ENCODE data around the gene NOXRED1.
"Not testable (repeated sequence)": the region's sequence is repeated elsewhere in the genome, so short reads cannot be mapped to it uniquely, and the experiment has no call there.

Gene NOXRED1

GRCh38 chr14:77439861-77440260, 16.5 kb upstream of the NOXRED1 start:
- Histone ChIP-seq H3K9me3 (ENCODE audit: control insufficient read depth, low read length) (no peaks in the 10 kb centered on the region), H3K4me1 (ENCODE audit: control insufficient read depth, insufficient read depth, low read length) (no peaks in the 10 kb centered on the region), H3K9ac (ENCODE audit: low read length) (no peak overlapping the region), H3K4me3 (ENCODE audit: low read length) (no peak overlapping the region), H3K27me3 (ENCODE audit: control insufficient read depth, insufficient read depth, low read length) (no peaks in the 10 kb centered on the region), H3K36me3 (ENCODE audit: control insufficient read depth, insufficient read depth, low read length) (peaks cover 15% of the 10 kb centered on the region)

- H3K4me3 ChIP-seq (ENCODE audit: low read length) = no peak overlapping the region
- no peaks in the 10 kb centered on the region for H3K9me3 ChIP-seq (ENCODE audit: control insufficient read depth, low read length)
- H3K36me3 ChIP-seq (ENCODE audit: control insufficient read depth, insufficient read depth, low read length) = peaks cover 15% of the 10 kb centered on the region
Measured at GRCh38 chr14:77438596-77438995, 15.3 kb upstream of the NOXRED1 start.

GRCh38 chr14:77436042-77436441, 12.7 kb upstream of the NOXRED1 start:
- peaks cover under 1% of the 10 kb centered on the region for H3K36me3 ChIP-seq (ENCODE audit: control insufficient read depth, insufficient read depth, low read length)

More at GRCh38 chr14:77438596-77438995, 15.3 kb upstream of the NOXRED1 start:
- no peaks in the 10 kb centered on the region for H3K27me3 ChIP-seq (ENCODE audit: control insufficient read depth, insufficient read depth, low read length)
- H3K4me1 ChIP-seq (ENCODE audit: control insufficient read depth, insufficient read depth, low read length) = no peaks in the 10 kb centered on the region
- H3K9ac ChIP-seq (ENCODE audit: low read length) = no peak overlapping the region

GRCh38 chr14:77426396-77426795, 3.1 kb upstream of the NOXRED1 start:
- H3K27me3 ChIP-seq (ENCODE audit: control insufficient read depth, insufficient read depth, low read length) = no peaks in the 10 kb centered on the region
- peaks cover 13% of the 10 kb centered on the region for H3K36me3 ChIP-seq (ENCODE audit: control insufficient read depth, insufficient read depth, low read length)
- H3K4me1 ChIP-seq (ENCODE audit: control insufficient read depth, insufficient read depth, low read length) = no peaks in the 10 kb centered on the region
- H3K4me3 ChIP-seq (ENCODE audit: low read length) = no peak overlapping the region
- no peaks in the 10 kb centered on the region for H3K9me3 ChIP-seq (ENCODE audit: control insufficient read depth, low read length)
- no peak overlapping the region for H3K9ac ChIP-seq (ENCODE audit: low read length)

More at GRCh38 chr14:77436042-77436441, 12.7 kb upstream of the NOXRED1 start:
- Histone ChIP-seq H3K9ac (ENCODE audit: low read length) (no peak overlapping the region), H3K27me3 (ENCODE audit: control insufficient read depth, insufficient read depth, low read length) (no peaks in the 10 kb centered on the region), H3K9me3 (ENCODE audit: control insufficient read depth, low read length) (no peaks in the 10 kb centered on the region), H3K4me1 (ENCODE audit: control insufficient read depth, insufficient read depth, low read length) (no peaks in the 10 kb centered on the region), H3K4me3 (ENCODE audit: low read length) (no peak overlapping the region)

GRCh38 chr14:77424862-77425261, 1.5 kb upstream of the NOXRED1 start:
- peaks cover 8% of the 10 kb centered on the region for H3K36me3 ChIP-seq (ENCODE audit: control insufficient read depth, insufficient read depth, low read length)
- H3K9ac ChIP-seq (ENCODE audit: low read length) = no peak overlapping the region
- H3K27me3 ChIP-seq (ENCODE audit: control insufficient read depth, insufficient read depth, low read length) = no peaks in the 10 kb centered on the region
- H3K4me1 ChIP-seq (ENCODE audit: control insufficient read depth, insufficient read depth, low read length) = no peaks in the 10 kb centered on the region
- no peak overlapping the region for H3K4me3 ChIP-seq (ENCODE audit: low read length)
- H3K9me3 ChIP-seq (ENCODE audit: control insufficient read depth, low read length) = no peaks in the 10 kb centered on the region

GRCh38 chr14:77421201-77421600, 2.1 kb downstream of the NOXRED1 start:
- H3K9me3 ChIP-seq (ENCODE audit: control insufficient read depth, low read length) = no peaks in the 10 kb centered on the region
- no peaks in the 10 kb centered on the region for H3K4me1 ChIP-seq (ENCODE audit: control insufficient read depth, insufficient read depth, low read length)
- no peaks in the 10 kb centered on the region for H3K27me3 ChIP-seq (ENCODE audit: control insufficient read depth, insufficient read depth, low read length)
- no peak overlapping the region for H3K9ac ChIP-seq (ENCODE audit: low read length)
- H3K4me3 ChIP-seq (ENCODE audit: low read length) = no peak overlapping the region
- H3K36me3 ChIP-seq (ENCODE audit: control insufficient read depth, insufficient read depth, low read length) = no peaks in the 10 kb centered on the region

- no peak overlapping the region for H3K9ac ChIP-seq (ENCODE audit: low read length)
- no peaks in the 10 kb centered on the region for H3K4me1 ChIP-seq (ENCODE audit: control insufficient read depth, insufficient read depth, low read length)
- no peaks in the 10 kb centered on the region for H3K36me3 ChIP-seq (ENCODE audit: control insufficient read depth, insufficient read depth, low read length)
- no peaks in the 10 kb centered on the region for H3K27me3 ChIP-seq (ENCODE audit: control insufficient read depth, insufficient read depth, low read length)
- H3K9me3 ChIP-seq (ENCODE audit: control insufficient read depth, low read length) = no peaks in the 10 kb centered on the region
- no peak overlapping the region for H3K4me3 ChIP-seq (ENCODE audit: low read length)
Measured at GRCh38 chr14:77416836-77417235, 6.5 kb downstream of the NOXRED1 start.

GRCh38 chr14:77416098-77416497, 7.2 kb downstream of the NOXRED1 start:
- not testable (repeated sequence) for H3K4me1 ChIP-seq (ENCODE audit: control insufficient read depth, insufficient read depth, low read length); H3K9ac ChIP-seq (ENCODE audit: low read length); H3K27me3 ChIP-seq (ENCODE audit: control insufficient read depth, insufficient read depth, low read length); H3K9me3 ChIP-seq (ENCODE audit: control insufficient read depth, low read length); H3K4me3 ChIP-seq (ENCODE audit: low read length); H3K36me3 ChIP-seq (ENCODE audit: control insufficient read depth, insufficient read depth, low read length)

- H3K4me3 ChIP-seq (ENCODE audit: low read length); H3K27me3 ChIP-seq (ENCODE audit: control insufficient read depth, insufficient read depth, low read length); H3K9me3 ChIP-seq (ENCODE audit: control insufficient read depth, low read length); H3K9ac ChIP-seq (ENCODE audit: low read length); H3K36me3 ChIP-seq (ENCODE audit: control insufficient read depth, insufficient read depth, low read length); H3K4me1 ChIP-seq (ENCODE audit: control insufficient read depth, insufficient read depth, low read length): not testable (repeated sequence)
Measured at GRCh38 chr14:77415403-77416030, 7.8 kb downstream of the NOXRED1 start.

GRCh38 chr14:77409131-77409533, 14.2 kb downstream of the NOXRED1 start:
- Histone ChIP-seq H3K9me3 (ENCODE audit: control insufficient read depth, low read length) (no peaks in the 10 kb centered on the region), H3K4me3 (ENCODE audit: low read length) (no peak overlapping the region), H3K27me3 (ENCODE audit: control insufficient read depth, insufficient read depth, low read length) (no peaks in the 10 kb centered on the region), H3K4me1 (ENCODE audit: control insufficient read depth, insufficient read depth, low read length) (no peaks in the 10 kb centered on the region), H3K9ac (ENCODE audit: low read length) (no peak overlapping the region), H3K36me3 (ENCODE audit: control insufficient read depth, insufficient read depth, low read length) (no peaks in the 10 kb centered on the region)

GRCh38 chr14:77407158-77407557, 16.2 kb downstream of the NOXRED1 start:
- Histone ChIP-seq H3K4me3 (ENCODE audit: low read length) (no peak overlapping the region), H3K27me3 (ENCODE audit: control insufficient read depth, insufficient read depth, low read length) (no peaks in the 10 kb centered on the region), H3K36me3 (ENCODE audit: control insufficient read depth, insufficient read depth, low read length) (no peaks in the 10 kb centered on the region), H3K9ac (ENCODE audit: low read length) (no peak overlapping the region), H3K9me3 (ENCODE audit: control insufficient read depth, low read length) (no peaks in the 10 kb centered on the region), H3K4me1 (ENCODE audit: control insufficient read depth, insufficient read depth, low read length) (no peaks in the 10 kb centered on the region)

- Histone ChIP-seq H3K36me3 (ENCODE audit: control insufficient read depth, insufficient read depth, low read length) (no peaks in the 10 kb centered on the region), H3K4me3 (ENCODE audit: low read length) (no peak overlapping the region), H3K27me3 (ENCODE audit: control insufficient read depth, insufficient read depth, low read length) (no peaks in the 10 kb centered on the region)
Measured at GRCh38 chr14:77406718-77407117, 16.6 kb downstream of the NOXRED1 start.

GRCh38 chr14:77406086-77406485, 17.2 kb downstream of the NOXRED1 start:
- H3K9me3 ChIP-seq (ENCODE audit: control insufficient read depth, low read length) = no peaks in the 10 kb centered on the region
- H3K27me3 ChIP-seq (ENCODE audit: control insufficient read depth, insufficient read depth, low read length) = no peaks in the 10 kb centered on the region
- H3K36me3 ChIP-seq (ENCODE audit: control insufficient read depth, insufficient read depth, low read length) = no peaks in the 10 kb centered on the region
- no peaks in the 10 kb centered on the region for H3K4me1 ChIP-seq (ENCODE audit: control insufficient read depth, insufficient read depth, low read length)
- H3K4me3 ChIP-seq (ENCODE audit: low read length) = no peak overlapping the region
- H3K9ac ChIP-seq (ENCODE audit: low read length) = no peak overlapping the region

More at GRCh38 chr14:77406718-77407117, 16.6 kb downstream of the NOXRED1 start:
- Histone ChIP-seq H3K9ac (ENCODE audit: low read length) (no peak overlapping the region), H3K4me1 (ENCODE audit: control insufficient read depth, insufficient read depth, low read length) (no peaks in the 10 kb centered on the region), H3K9me3 (ENCODE audit: control insufficient read depth, low read length) (no peaks in the 10 kb centered on the region)

All from mucosa of stomach (tissue), 1 donor.